Ureter (tissue), 1 donor: ENCODE results near the gene AKIRIN2. TPM values are rescaled to one million over a fixed set of nuclear protein-coding genes. Genes with fewer than 3 reads are reported as not detected.

Experiments used
- DNase-seq: peaks from one replicate; pipeline ENCODE4 v3.0.0-alpha.2; 2020; ENCODE audit warnings: low spot score
- total RNA-seq: library from RNA; stranded (reverse); gene quantifications from one replicate; pipeline ENCODE4 v1.2.4, GENCODE V29; 2023
- donor health status: DM: yes; HTN: yes; CAD: no.

AKIRIN2 gene
- total RNA-seq, 1 donor from 2014 or later: 38.5 TPM

- no peak for DNase-seq
Measured at GRCh38 chr6:87655824-87656223, 46.2 kb downstream of the AKIRIN2 start.

- DNase-seq: no peak
Measured at GRCh38 chr6:87654875-87655454, 47.1 kb downstream of the AKIRIN2 start.

- DNase-seq: no peak
Measured at GRCh38 chr6:87654122-87654521, 47.9 kb downstream of the AKIRIN2 start.

GRCh38 chr6:87653074-87653962 is 48.7 kb downstream of the AKIRIN2 start:
- no peak for DNase-seq

- DNase-seq: no peak
Measured at GRCh38 chr6:87645080-87645479, 57.0 kb downstream of the AKIRIN2 start.

GRCh38 chr6:87641065-87641692 is 60.9 kb downstream of the AKIRIN2 start:
- no peak for DNase-seq

- DNase-seq: no peak
Measured at GRCh38 chr6:87639373-87639772, 62.7 kb downstream of the AKIRIN2 start.

GRCh38 chr6:87637106-87637505 is 64.9 kb downstream of the AKIRIN2 start:
- DNase-seq: no peak

GRCh38 chr6:87636315-87636714 is 65.7 kb downstream of the AKIRIN2 start:
- DNase-seq: no peak

GRCh38 chr6:87633851-87634250 is 68.2 kb downstream of the AKIRIN2 start:
- no peak for DNase-seq

GRCh38 chr6:87630746-87631145 is 71.3 kb downstream of the AKIRIN2 start:
- no peak for DNase-seq

- no peak for DNase-seq
Measured at GRCh38 chr6:87628881-87629280, 73.2 kb downstream of the AKIRIN2 start.

- no peak for DNase-seq
Measured at GRCh38 chr6:87628424-87628823, 73.6 kb downstream of the AKIRIN2 start.

Other genes with a start within 250 kb of the AKIRIN2 start
- 35.3 TPM for gene SLC35A1, start 229.3 kb downstream of the AKIRIN2 start, total RNA-seq
- 46.5 TPM for gene RARS2, start 112.2 kb downstream of the AKIRIN2 start, total RNA-seq
- gene ORC3, start 112.1 kb downstream of the AKIRIN2 start, total RNA-seq: 34.9 TPM